HuH-7 (cell line): ENCODE measurements around the gene MED22.

ENCODE experiments used
- DNase-seq: peaks from one replicate; pipeline ENCODE4 v3.0.0; 2011; ENCODE audit warnings: low spot score

MED22 gene

DNA sequence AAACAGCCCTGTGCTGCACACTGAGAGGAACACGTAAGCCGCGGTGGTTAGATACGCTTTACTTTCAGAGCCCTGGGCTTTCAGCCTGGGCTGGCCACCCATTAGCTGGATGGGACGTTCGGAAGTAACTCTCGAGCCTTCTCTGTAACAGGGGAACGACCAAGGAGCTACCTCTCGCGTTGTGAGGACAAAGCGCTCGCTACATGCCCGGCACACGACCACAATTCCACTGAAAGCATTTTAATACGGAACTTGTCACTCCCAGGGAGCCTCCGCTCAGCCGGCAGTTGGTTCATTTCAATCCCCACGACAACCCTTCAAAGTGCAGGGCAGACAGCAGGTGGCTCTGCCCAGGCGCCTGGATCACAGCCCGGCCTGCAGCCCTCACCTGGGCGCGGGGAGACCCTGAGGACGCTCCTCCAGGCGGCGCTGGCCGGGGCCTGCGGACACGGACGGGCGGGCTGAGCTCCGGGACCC, 8.0 kb upstream of the MED22 start:
- no peak for DNase-seq

- no peak for DNase-seq
Observed at GRCh38 chr9:133354766-133355165, 6.8 kb upstream of the MED22 start.

- no peak for DNase-seq
Observed at GRCh38 chr9:133353548-133353947, 5.6 kb upstream of the MED22 start.

DNA sequence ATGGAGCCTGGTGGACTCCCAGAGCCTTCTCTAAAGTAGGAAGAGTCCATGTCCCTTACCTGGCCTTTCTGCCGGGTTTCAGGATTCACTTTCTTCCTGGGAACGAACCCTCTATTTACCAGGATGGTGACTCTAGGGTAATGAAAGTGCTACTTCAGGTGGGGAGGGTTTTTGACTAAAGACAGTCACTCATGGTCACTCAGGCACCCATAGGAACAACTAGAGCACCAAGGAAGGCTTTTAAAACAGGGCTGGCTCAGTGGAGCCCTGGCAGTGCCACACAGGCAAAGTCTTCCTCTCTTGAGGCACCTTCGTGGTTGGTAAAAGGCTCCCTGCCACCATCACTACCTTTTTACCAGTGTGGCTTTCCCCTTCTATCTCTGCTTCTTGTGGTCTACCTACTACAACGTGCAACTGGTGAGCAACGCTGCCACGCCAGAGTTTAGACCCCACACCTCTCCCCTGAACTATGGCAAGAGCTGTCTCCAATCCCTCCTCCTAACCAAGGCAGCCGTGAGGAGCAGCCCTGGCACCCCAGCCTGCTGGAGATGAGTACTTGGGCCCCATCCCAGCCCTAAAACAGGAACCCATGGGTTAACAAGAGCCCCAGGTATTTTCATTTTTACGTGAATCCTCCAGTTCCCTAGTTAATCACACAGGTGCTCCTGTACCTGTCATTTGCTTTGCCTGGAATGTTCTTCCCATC, 4.9 kb upstream of the MED22 start:
- DNase-seq, result no peak

DNA sequence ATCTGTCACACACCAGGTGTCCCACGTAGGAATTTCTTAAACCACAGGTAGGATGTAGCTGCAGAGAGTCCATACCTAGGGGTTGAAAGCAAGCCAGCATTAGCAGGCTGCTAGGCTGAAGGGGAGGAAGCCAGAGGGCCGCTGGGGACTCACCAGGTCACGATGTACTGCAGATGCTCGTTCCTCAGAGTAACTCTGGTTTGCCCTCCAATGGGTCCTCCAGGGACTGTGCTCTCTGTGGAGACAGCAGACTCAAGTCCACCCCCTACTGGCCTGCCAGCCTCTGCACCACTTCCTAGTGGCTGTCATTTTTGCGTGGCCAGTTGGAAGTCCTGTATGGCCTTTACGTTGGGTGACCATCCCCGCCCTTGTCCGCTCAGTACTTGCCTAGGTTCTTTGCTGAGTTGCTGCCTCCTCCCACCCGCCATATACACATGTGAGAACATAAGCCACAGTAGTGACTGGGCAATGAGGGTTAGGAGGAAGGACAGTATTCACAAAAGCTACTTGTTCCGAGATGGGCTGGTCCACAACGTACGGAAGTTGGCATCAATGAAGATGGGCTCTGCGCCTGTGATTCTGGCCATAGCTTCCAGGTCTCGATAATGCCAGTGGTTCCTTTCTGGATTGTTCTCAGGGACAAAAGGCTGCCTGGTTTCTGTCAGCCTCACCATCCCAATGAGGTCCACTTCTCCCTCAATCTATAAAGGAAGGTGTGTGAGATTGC, 4.1 kb upstream of the MED22 start:
- DNase-seq, result peak; percentile 74

DNA sequence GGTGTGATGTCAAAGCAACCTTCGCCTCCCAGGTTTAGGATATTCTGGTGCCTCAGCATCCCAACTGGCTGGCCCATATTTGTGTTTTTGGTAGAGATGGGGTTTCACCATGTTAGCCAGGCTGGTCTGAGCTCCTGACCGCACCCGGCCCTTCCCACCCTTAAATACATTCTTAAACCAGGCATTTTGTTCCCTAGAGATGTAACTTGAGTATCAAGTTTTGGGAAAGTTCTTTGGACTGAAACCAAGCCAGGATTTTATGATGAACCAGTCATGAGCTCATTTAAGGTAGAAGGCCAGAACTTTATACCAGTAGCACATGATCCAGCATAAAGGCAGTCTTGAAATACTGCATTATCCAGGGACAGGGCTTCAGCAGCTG, 3.6 kb upstream of the MED22 start:
- DNase-seq, result no peak

DNA sequence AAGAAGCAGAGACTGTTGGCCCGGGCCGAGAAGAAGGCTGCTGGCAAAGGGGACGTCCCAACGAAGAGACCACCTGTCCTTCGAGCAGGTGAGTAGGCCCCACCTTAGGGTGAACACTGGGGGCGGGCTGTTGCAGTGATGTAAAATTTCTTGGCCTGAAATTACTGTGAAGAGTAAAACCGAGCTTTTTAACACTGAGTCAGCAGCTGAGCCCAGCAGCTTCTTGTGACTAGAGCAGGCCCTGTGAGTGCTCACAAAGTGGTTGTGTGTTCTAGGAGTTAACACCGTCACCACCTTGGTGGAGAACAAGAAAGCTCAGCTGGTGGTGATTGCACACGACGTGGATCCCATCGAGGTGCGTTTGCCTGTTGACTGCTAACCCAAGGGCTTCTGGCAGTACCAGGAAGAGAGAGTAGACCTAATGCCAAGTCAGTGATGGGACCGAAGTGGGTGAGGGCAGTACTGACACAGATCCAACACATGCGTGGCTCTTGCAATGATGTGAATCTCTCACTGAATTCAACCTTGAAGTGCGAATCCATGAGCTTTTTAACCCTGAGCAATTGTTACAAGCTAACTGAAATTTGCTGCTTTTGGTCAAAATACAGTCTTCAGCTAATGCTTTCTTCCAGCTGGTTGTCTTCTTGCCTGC, 2.2 kb upstream of the MED22 start:
- DNase-seq, result no peak

- no peak for DNase-seq
Observed at GRCh38 chr9:133348718-133349573, 1.0 kb upstream of the MED22 start.

DNA sequence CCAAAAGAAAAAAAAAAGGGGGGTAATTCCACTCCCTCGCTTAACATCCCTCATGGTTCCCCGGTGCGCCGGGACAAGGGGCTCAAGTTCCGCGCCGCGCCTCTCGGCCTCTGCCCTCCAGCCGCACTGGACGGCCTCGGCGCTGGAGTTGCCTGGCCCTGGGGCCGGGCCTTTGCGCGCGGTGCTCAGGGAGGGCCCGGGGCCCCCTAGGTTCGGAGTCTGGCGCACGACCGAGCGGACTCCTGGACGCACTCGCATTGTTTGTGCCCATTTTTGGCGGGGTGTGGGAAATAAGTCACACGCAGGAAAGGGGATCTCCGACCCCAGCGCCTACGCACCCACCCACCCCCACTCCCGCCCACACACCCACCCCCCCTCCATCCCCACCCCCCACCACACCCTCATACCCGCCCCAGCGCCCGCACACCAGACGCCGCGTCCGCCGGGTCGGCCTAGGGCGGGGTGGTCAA, 381 bp downstream of the MED22 start:
- no peak for DNase-seq

DNA sequence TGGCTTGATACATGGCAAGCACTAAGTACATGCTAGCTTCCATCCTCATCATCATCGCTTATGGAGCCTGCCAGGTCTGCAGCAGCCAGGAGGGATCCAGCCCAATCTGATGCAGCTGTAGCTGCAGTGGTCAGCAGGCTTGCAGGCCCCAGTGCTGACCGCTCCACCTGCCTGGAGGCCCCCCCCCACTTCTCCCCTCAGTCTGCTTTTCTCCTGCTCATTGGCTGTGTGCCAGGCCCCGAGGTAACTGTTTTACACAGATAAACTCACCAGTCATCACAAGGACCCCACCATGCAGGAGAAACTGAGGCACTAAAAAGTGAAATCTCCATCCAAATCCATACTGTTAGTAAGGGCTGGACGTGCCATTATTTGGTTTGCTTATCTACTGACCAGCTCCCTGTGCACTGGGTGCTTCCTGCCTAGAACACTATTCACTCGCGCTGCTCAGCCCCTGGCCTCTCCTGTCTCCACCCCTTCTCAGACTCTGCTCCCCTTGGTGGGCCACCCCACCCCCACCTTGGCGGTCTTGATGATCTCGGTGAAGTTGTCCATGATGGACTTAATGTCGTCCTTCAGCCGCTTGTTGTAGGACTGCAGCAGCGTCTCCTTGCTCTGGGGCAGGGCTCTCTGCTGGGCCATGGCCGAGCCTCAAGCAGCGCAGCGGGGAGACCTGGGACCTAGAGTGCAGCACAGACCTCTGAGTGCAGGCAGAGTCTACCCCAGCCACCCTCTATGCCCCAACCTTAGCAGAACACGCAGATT, 1.7 kb downstream of the MED22 start:
- no peak for DNase-seq

- no peak for DNase-seq
Observed at GRCh38 chr9:133345596-133345995, 2.3 kb downstream of the MED22 start.

- no peak for DNase-seq
Observed at GRCh38 chr9:133344979-133345378, 3.0 kb downstream of the MED22 start.

- DNase-seq, result no peak
Observed at GRCh38 chr9:133344071-133344470, 3.9 kb downstream of the MED22 start.

DNA sequence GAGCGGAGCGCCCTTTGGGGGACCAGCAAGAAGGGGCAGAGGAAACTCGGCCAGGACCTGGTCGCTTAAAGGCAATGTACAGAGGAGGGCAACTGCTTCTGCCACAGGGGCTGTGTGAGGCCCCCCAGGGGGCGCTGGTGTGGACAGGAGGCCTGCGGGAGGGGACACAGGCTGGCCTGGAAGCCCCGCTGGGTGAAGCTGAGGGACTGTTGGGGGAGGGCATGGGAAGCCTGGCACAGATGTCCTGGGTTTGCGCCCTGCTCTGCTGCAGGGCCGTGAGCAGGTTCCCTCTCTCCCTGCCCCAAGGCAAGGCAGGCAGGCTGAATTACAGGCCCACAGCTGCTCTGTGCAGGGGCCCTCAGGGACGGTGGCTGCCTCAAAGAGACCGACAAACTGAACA, 5.4 kb downstream of the MED22 start:
- no peak for DNase-seq

GRCh38 chr9:133342069-133342406, 5.9 kb downstream of the MED22 start:
- DNase-seq, result peak; percentile 60

GRCh38 chr9:133341369-133342068, 6.4 kb downstream of the MED22 start:
- no peak for DNase-seq

DNA sequence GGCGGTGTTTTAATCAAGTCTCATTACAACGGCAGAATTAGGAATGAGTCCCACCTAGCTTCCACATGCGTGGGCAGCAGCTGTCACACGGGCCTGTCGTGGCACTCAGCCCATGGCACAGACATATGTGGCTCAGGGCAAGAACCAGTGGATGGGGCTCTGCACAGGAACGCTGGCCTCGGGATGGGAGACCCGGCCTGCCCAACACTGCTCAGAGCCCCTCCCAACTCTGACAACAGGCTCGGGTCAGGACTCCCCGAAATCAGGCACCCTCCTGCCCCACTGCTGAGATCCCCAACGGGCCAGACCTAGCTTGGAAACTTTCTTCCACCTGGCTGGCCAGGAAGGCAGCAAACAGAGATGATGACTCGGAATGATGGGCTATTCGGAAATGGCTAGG, 7.0 kb downstream of the MED22 start:
- DNase-seq, result no peak

- DNase-seq, result no peak
Observed at GRCh38 chr9:133340256-133340655, 7.7 kb downstream of the MED22 start.

- DNase-seq, result no peak
Observed at GRCh38 chr9:133339641-133340040, 8.3 kb downstream of the MED22 start.

- peak; percentile 94 for DNase-seq
Observed at GRCh38 chr9:133335924-133336811, 11.8 kb downstream of the MED22 start, which contains the start of gene SURF6. Gene SURF6 (minus strand): TSS chr9:133336188. CDS start chr9:133336132, 56 bp downstream.
